ENCODE measurements around the gene CAMK1D. TPM values are rescaled to one million over a fixed set of nuclear protein-coding genes. Genes with fewer than 3 reads are reported as not detected.
A peak's percentile ranks its signal among the peaks of the same experiment; 100 is the strongest.
"Not testable (repeated sequence)": the region's sequence is repeated elsewhere in the genome, so short reads cannot be mapped to it uniquely, and the experiment has no call there.

The CAMK1D gene
- total RNA-seq, 1 experiment from 2014 or later: 6.0 TPM

DNA sequence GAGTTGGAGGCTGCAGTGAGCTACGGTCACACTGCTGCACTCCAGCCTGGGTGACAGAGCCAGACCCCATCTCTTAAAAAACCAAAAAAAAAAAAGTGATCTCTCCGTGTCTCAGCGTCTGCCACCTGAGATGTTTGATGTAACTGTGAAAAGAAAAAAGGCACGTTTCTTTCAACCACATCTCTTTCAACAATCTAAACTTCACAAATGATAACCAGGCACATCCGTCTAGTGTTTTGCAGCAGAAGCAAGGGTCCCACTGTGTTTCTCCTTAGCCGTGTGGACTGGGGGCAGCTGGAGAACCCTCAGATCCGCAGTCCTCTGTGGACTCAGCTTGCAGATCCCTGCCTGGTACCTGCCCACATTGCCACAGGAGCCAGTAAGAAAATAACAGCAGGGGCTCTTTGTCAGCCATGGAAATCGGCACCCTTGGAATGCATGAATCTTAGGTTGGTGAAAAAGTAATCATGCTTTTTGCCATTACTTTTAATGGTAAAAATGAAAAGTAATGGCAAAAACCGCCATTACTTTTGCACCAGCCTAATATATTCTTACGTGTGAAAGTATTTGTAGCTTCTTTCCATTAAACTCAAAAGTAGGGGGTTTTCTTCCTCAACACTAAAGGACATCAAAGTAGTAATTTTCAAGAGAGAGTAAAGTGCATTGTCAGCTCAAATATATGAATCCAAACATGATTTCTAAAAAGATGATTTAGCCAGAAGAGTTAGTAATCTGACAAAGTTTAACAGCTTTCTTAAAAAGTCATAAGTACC lies 375.6 kb downstream of the CAMK1D start:
- H3K4me2 ChIP-seq: no peak overlapping the region
- intact Hi-C loops (cut with micrococcal nuclease; ENCODE audit: unreplicated experiment): loop anchor here (5.0 kb wide), 1 partner anchor 347 kb away; no protein-coding TSS in a partner anchor
- H3K36me3 ChIP-seq (ENCODE audit: low read depth): no peaks in the 10 kb centered on the region
- H3K4me3 ChIP-seq: no peak overlapping the region
- no peaks in the 10 kb centered on the region for H3K9me3 ChIP-seq (ENCODE audit: insufficient read depth, low read depth)
- H3K4me1 ChIP-seq (replicated peaks; ENCODE audit: insufficient read depth): peaks cover 27% of the 10 kb centered on the region
- TF ChIP-seq EZH2 (IDR thresholded peaks at IDR 0.05; ENCODE audit: low read depth): no peak
- no peak for TF ChIP-seq CTCF (conservative IDR thresholded peaks at IDR 0.05)
- CTCF ChIA-PET: no interaction called here
- H3K27me3 ChIP-seq (ENCODE audit: insufficient read depth, low read depth): no peaks in the 10 kb centered on the region
- H3K79me2 ChIP-seq (ENCODE audit: low read depth): no peaks in the 10 kb centered on the region
- BruUV-seq (replicated peaks): no TSS peak
- DNase-seq: no peak
- peaks cover 28% of the 10 kb centered on the region for H3F3A ChIP-seq (ENCODE audit: insufficient read depth, low read depth)
- POLR2A ChIA-PET (ENCODE audit: unreplicated experiment): no interaction called here
- H3K27ac ChIP-seq: no peak overlapping the region
- H2AFZ ChIP-seq: no peak overlapping the region
- no peaks in the 10 kb centered on the region for H4K20me1 ChIP-seq (ENCODE audit: insufficient read depth)
- H3K9me2 ChIP-seq (ENCODE audit: insufficient read depth): no peaks in the 10 kb centered on the region

DNA sequence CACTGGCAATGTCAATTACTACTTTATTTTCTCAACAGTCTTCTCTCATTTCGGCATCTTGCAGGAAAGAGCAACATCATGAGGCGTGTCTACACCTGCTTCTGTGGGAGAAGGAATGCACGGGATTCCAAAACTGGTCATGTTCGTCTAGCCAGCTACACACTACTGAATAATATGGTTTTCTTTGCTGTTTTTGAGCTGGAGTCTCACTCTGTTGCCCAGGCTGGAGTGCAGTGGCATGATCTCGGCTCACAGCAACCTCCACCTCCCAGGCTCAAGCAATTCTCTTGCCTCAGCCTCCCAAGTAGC lies 376.2 kb downstream of the CAMK1D start:
- CTCF ChIA-PET; H3K36me3 ChIP-seq (ENCODE audit: low read depth); H4K20me1 ChIP-seq (ENCODE audit: insufficient read depth); H3K27ac ChIP-seq; POLR2A ChIA-PET (ENCODE audit: unreplicated experiment); DNase-seq; H3K4me2 ChIP-seq; H3K27me3 ChIP-seq (ENCODE audit: insufficient read depth, low read depth); H3K4me3 ChIP-seq; BruUV-seq (replicated peaks); intact Hi-C loops (cut with micrococcal nuclease; ENCODE audit: unreplicated experiment); H3K9me3 ChIP-seq (ENCODE audit: insufficient read depth, low read depth); H3K79me2 ChIP-seq (ENCODE audit: low read depth); H3K9me2 ChIP-seq (ENCODE audit: insufficient read depth); H2AFZ ChIP-seq: not testable (repeated sequence)
- H3F3A ChIP-seq (ENCODE audit: insufficient read depth, low read depth): peaks cover 24% of the 10 kb centered on the region
- peaks cover 25% of the 10 kb centered on the region for H3K4me1 ChIP-seq (replicated peaks; ENCODE audit: insufficient read depth)

- peak in 1 of 2 experiments; percentile 77 for DNase-seq
- H3K36me3 ChIP-seq (ENCODE audit: low read depth): no peaks in the 10 kb centered on the region
- BruUV-seq (replicated peaks): no TSS peak
- intact Hi-C loops (cut with micrococcal nuclease; ENCODE audit: unreplicated experiment): no loop called here
- peaks cover 11% of the 10 kb centered on the region; the same call in 1 of the 2 replicates for H3K4me1 ChIP-seq (replicated peaks; ENCODE audit: insufficient read depth)
- POLR2A ChIA-PET (ENCODE audit: unreplicated experiment): no interaction called here
- no peaks in the 10 kb centered on the region for H4K20me1 ChIP-seq (ENCODE audit: insufficient read depth)
- H3K9me3 ChIP-seq (ENCODE audit: insufficient read depth, low read depth): no peaks in the 10 kb centered on the region
- CTCF ChIA-PET: interaction anchor here (0.6 kb wide), 1 partner anchor 347 kb away, joined by 9 read pairs; no protein-coding TSS in a partner anchor
- TF ChIP-seq EZH2 (IDR thresholded peaks at IDR 0.05; ENCODE audit: low read depth) (no peak), CTCF (conservative IDR thresholded peaks at IDR 0.05) (no peak)
- no peak overlapping the region for H3K4me3 ChIP-seq
- H2AFZ ChIP-seq: no peak overlapping the region
- 0 out of 2 replicates have a peak overlapping the region, but pooled peaks have one; percentile 26 for H3K4me2 ChIP-seq
- H3K27ac ChIP-seq: no peak overlapping the region
- H3K79me2 ChIP-seq (ENCODE audit: low read depth): no peaks in the 10 kb centered on the region
- no peaks in the 10 kb centered on the region for H3K9me2 ChIP-seq (ENCODE audit: insufficient read depth)
- H3F3A ChIP-seq (ENCODE audit: insufficient read depth, low read depth): peaks cover 9% of the 10 kb centered on the region; the same call in 1 of the 2 replicates
- no peaks in the 10 kb centered on the region for H3K27me3 ChIP-seq (ENCODE audit: insufficient read depth, low read depth)
These were observed 377.9 kb downstream of the CAMK1D start for GRCh38 chr10:12726971-12727831.

All from PC-9 (cell line).